Measurements from ENCODE around the gene AKTIP. TPM values are rescaled to one million over a fixed set of nuclear protein-coding genes. Genes with fewer than 3 reads are reported as not detected.
"Not testable (repeated sequence)": the region's sequence is repeated elsewhere in the genome, so short reads cannot be mapped to it uniquely, and the experiment has no call there.

The AKTIP gene
- polyA plus RNA-seq, 1 donor from 2014 or later, result 68.6 TPM

- TF ChIP-seq RAD21 (conservative IDR thresholded peaks at IDR 0.05), result no peak
- no peak for TF ChIP-seq REST (IDR thresholded peaks at IDR 0.05; ENCODE audit: borderline replicate concordance)
- TF ChIP-seq EZH2 (IDR thresholded peaks at IDR 0.05; ENCODE audit: borderline replicate concordance, insufficient read depth, low read length, poor library complexity, severe bottlenecking), result no peak
- TF ChIP-seq EP300 (conservative IDR thresholded peaks at IDR 0.05; ENCODE audit: poor library complexity, severe bottlenecking), result no peak
- TF ChIP-seq SMC3 (conservative IDR thresholded peaks at IDR 0.05; ENCODE audit: poor library complexity), result no peak
- no peak for TF ChIP-seq TAF1 (IDR thresholded peaks at IDR 0.05; ENCODE audit: low read depth)
- no peak for TF ChIP-seq MXI1 (conservative IDR thresholded peaks at IDR 0.05; ENCODE audit: poor library complexity, severe bottlenecking)
- no peak for TF ChIP-seq POLR2AphosphoS5 (IDR thresholded peaks at IDR 0.05)
- no peak for TF ChIP-seq CTCF (IDR thresholded peaks at IDR 0.05; ENCODE audit: poor library complexity, severe bottlenecking)
- Histone ChIP-seq H3K79me2 (replicated peaks; ENCODE audit: insufficient read depth, low read length) (no peaks in the 10 kb centered on the region), H2AFZ (ENCODE audit: low read depth, low read length) (no peak overlapping the region), H3K27me3 (ENCODE audit: insufficient read depth, low read depth, low read length) (no peaks in the 10 kb centered on the region), H3K4me2 (ENCODE audit: low read length) (no peak overlapping the region), H3K9ac (ENCODE audit: low read length) (no peak overlapping the region), H3K4me3 (ENCODE audit: low read length) (no peak overlapping the region), H3K36me3 (ENCODE audit: insufficient read depth, low read length) (no peaks in the 10 kb centered on the region), H3K9me3 (ENCODE audit: low read length) (no peaks in the 10 kb centered on the region), H4K20me1 (ENCODE audit: insufficient read depth) (no peaks in the 10 kb centered on the region), H3K27ac (ENCODE audit: low read length) (no peak overlapping the region), H3K9me2 (ENCODE audit: insufficient read depth, low read length) (no peaks in the 10 kb centered on the region), H3F3A (ENCODE audit: insufficient read depth, low read length, poor library complexity, severe bottlenecking) (no peaks in the 10 kb centered on the region)
Measured at GRCh38 chr16:53541326-53541725, 38.3 kb upstream of the AKTIP start.

- not testable (repeated sequence) for H3K36me3 ChIP-seq (ENCODE audit: insufficient read depth, low read length); H3K9ac ChIP-seq (ENCODE audit: low read length); H4K20me1 ChIP-seq (ENCODE audit: insufficient read depth); H3K27me3 ChIP-seq (ENCODE audit: insufficient read depth, low read depth, low read length); H2AFZ ChIP-seq (ENCODE audit: low read depth, low read length); H3K9me2 ChIP-seq (ENCODE audit: insufficient read depth, low read length); H3K27ac ChIP-seq (ENCODE audit: low read length); H3F3A ChIP-seq (ENCODE audit: insufficient read depth, low read length, poor library complexity, severe bottlenecking); H3K4me2 ChIP-seq (ENCODE audit: low read length); H3K79me2 ChIP-seq (replicated peaks; ENCODE audit: insufficient read depth, low read length); H3K9me3 ChIP-seq (ENCODE audit: low read length); H3K4me3 ChIP-seq (ENCODE audit: low read length)
Measured at GRCh38 chr16:53539759-53540718, 37.0 kb upstream of the AKTIP start.

GRCh38 chr16:53539346-53539745 is 36.3 kb upstream of the AKTIP start:
- H3K9me3 ChIP-seq (ENCODE audit: low read length); H3K9ac ChIP-seq (ENCODE audit: low read length); H3K4me3 ChIP-seq (ENCODE audit: low read length); H3K27me3 ChIP-seq (ENCODE audit: insufficient read depth, low read depth, low read length); H3F3A ChIP-seq (ENCODE audit: insufficient read depth, low read length, poor library complexity, severe bottlenecking); H4K20me1 ChIP-seq (ENCODE audit: insufficient read depth); H3K36me3 ChIP-seq (ENCODE audit: insufficient read depth, low read length); H3K79me2 ChIP-seq (replicated peaks; ENCODE audit: insufficient read depth, low read length); H3K9me2 ChIP-seq (ENCODE audit: insufficient read depth, low read length); H3K4me2 ChIP-seq (ENCODE audit: low read length); H3K27ac ChIP-seq (ENCODE audit: low read length); H2AFZ ChIP-seq (ENCODE audit: low read depth, low read length): not testable (repeated sequence)

Data from neural cell (in vitro differentiated cells).